GM21717 (cell line): ENCODE measurements around the gene PAGE1.
"Not testable (repeated sequence)": the region's sequence is repeated elsewhere in the genome, so short reads cannot be mapped to it uniquely, and the experiment has no call there.

Experiments used
- ATAC-seq: cut with Tn5 transposase; IDR thresholded peaks from one replicate; pipeline ENCODE4 v1.9.1; 2021; ENCODE audit warnings: mild to moderate bottlenecking, moderate library complexity; ENCODE audit not compliant: unreplicated experiment

The PAGE1 gene, protein sequence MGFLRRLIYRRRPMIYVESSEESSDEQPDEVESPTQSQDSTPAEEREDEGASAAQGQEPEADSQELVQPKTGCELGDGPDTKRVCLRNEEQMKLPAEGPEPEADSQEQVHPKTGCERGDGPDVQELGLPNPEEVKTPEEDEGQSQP

GRCh38 chrX:49695276-49696180 is at the start of gene PAGE1:
PAGE1 (minus strand) TSS chrX:49695984; CDS start chrX:49694770, 1,214 bp downstream.
- ATAC-seq, result no peak

DNA sequence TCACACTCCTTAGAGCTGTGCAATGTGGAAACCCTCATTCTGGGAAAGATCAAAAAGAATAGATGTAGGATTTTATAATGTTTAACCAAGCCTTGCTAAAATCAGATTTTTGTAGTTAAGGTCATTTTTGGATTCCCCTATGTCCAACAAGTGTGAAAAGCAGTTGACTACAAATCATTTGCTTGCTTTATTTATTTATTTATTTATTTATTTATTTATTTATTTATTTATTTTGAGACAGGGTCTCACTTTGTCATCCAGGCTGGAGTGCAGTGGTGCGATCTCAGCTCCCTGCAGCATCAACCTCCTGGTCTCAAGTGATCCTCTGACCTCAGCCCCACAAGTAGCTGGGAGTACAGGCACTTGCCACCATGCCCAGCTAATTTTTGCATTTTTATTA is 45.7 kb upstream of the PAGE1 start:
- ATAC-seq, result not testable (repeated sequence)

GRCh38 chrX:49727847-49728246 is 32.1 kb upstream of the PAGE1 start:
- ATAC-seq, result no peak

- ATAC-seq, result no peak
Measured at GRCh38 chrX:49726966-49727365, 31.2 kb upstream of the PAGE1 start.

DNA sequence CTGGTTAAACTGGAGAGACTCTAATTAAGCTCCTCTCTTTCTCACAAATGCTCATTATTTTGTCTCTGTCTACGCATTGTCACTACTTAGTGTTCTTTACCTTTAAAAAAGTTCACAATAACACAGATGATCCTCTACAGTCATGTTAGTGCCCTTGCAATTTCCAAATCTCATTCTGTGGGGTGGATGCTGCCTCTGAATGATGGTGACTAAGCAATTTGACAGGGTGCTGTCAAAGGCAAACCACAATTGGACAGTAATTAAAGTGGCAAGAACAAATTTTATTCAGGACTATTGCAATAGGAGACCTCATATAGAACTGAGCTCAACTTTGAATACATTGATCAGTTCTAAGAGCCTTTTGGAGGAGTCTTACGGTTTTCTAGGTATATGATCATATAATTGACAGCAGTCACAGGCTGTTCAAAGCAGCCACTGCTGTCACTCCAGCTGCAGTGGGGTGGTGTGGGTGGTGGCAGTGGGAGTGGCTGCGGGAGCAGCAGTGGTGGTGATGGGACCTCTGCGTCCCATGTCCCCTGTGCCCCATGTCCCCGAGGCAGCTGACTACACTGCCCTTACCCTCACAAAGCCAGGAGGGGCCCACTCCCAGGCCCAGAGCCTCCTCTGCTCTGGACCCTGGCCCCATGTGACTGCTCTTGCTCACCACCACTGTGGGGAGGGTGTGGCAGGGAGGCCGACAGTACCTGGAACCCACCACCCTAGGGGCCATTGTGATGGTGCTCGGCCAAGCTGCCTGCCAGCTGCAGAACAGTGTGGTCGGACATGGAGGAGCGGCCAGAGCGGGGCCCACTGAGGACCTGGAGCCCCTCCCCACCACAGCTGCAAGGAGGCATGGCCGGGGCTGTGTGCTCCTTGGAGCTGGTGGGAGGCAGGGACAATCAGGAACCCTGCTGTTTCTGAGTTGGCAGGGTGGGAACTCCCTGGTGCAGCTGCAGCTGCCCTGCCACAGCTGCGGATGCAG is 30.4 kb upstream of the PAGE1 start:
- ATAC-seq, result no peak

DNA sequence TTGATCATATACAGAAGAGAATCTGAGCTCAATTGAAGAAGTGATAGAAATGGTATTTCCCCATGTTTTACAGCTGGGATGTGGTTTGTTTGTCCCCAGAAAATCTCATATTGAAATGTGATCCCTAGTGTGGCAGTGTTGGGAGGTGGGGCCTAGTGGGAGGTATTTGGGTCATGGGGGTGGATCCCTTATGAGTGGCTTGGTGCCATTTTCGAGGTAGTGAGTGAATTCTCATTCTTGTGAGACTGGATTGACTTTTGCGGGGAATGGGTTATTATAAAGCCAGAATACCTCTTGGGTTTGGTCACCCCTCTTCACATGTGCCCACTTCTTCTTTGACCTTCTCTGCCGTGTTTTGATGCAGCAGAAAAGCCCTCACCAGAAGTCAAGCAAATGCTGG is 29.6 kb upstream of the PAGE1 start:
- no peak for ATAC-seq

DNA sequence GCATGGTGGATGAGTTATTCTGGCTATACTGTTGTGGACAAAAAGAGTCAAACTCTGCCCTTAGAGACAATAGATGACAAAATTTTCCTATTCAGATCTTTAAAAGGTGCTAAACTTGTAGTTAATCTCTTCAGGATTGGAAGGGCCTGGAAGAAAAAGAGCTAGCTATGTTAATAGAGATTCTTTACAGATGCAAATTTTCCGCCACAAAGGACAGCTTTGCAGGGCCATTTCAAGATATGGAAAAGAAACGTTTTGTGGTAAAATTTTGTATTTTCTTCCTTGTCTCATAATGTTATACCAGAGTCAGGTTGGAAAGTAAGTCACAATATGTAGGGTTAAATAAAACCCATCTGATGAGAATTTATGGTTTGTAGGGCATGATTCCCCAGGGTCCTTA is 24.3 kb upstream of the PAGE1 start:
- ATAC-seq, result not testable (repeated sequence)

DNA sequence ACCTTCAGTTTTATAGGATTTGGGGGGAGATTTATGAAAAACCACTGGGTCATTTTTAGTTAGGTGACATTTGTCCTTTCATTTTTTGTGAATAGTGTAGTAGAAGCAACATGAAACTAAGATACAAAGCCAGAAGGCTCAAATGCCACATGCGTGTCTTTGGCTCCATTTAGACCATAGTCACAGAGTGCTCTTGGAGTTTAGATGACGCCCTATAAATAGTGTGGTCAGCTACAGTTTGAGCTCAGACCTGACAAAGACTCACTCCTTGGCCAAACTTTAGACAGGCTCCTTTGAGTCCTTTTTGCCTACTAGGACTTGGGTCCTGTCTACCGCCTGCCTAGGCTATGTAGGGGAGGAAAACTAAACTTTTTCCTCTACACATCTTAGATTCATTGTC is 16.8 kb upstream of the PAGE1 start:
- ATAC-seq, result no peak

- no peak for ATAC-seq
Measured at GRCh38 chrX:49710744-49711319, 15.0 kb upstream of the PAGE1 start.

- no peak for ATAC-seq
Measured at GRCh38 chrX:49704691-49705404, 9.1 kb upstream of the PAGE1 start.

- no peak for ATAC-seq
Measured at GRCh38 chrX:49701933-49702332, 6.1 kb upstream of the PAGE1 start.

- no peak for ATAC-seq
Measured at GRCh38 chrX:49701323-49701722, 5.5 kb upstream of the PAGE1 start.

GRCh38 chrX:49675075-49675719 is 20.6 kb downstream of the PAGE1 start:
- ATAC-seq, result no peak

DNA sequence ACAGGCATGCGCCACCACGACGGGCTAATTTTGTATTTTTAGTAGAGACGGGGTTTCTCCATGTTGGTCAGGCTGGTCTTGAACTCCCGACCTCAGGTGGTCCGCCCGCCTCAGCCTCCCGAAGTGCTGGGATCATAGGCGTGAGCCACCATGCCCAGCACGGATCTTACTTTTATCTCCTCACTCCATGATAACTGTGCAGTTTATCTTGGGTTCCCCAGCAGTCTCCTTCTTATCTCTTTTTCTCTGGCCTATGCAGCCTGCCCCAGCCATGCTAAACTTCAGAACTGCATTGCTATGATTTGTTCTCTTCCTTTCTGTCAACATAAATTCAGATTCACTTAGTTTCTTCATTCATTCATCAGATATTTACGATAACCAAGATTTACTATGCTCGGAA is 22.4 kb downstream of the PAGE1 start:
- no peak for ATAC-seq

DNA sequence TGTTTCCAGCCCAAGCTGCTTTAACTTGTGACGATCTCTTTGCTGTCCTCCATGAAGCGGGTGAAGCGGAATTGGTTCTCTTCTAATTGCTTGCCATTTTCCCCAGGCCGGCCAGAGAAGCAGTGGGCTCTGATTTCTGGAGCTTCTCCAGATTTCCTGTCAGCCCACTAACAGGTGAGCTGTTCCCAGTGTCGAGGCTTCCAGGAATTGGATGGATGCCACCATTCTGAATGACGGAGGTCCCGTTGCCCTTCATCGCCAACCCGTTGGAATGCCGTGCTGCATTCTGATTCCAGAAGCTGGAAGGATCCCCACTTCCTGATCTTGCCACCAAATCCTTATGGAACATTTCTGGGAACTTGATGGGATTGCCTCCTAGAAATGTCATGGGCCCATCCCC is 31.0 kb downstream of the PAGE1 start:
- no peak for ATAC-seq

DNA sequence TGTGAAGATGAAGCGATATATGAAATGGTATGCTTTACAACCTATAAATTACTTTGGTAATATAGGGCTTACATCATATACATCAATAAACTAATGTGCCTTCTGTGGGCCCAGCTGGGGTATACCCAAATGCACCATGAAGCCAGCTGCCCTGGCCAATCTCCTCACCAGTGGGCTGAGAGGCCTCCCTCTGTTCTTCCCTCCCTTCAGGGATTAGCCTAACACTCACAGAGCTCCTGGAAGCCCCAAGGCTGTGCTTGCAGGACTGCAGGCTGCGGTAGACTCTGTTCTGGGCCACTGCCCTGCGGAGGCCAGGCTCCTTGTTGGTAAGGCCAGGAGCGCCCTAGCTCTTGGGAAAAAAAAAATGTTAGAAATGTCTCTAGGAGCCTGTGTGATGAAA is 33.9 kb downstream of the PAGE1 start:
- no peak for ATAC-seq

DNA sequence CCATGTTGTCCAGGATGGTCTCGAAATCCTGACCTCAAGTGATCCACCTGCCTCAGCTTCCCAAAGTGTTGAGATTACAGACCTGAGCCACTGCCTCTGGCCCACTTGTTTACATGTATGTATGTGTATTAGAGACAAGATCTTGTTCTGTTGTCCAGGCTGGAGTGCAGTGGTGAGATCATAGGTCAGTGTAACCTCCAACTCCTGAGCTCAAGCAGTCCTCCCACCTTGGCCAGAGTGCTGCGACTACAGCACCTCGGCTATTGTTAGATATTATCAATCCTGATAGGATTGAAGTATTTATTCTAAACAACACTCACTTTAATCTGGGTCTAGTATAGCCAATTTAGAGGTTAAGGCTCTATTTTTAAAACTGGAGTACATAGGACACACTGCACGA is 36.0 kb downstream of the PAGE1 start:
- no peak for ATAC-seq

- ATAC-seq, result no peak
Measured at GRCh38 chrX:49656533-49656932, 39.3 kb downstream of the PAGE1 start.

DNA sequence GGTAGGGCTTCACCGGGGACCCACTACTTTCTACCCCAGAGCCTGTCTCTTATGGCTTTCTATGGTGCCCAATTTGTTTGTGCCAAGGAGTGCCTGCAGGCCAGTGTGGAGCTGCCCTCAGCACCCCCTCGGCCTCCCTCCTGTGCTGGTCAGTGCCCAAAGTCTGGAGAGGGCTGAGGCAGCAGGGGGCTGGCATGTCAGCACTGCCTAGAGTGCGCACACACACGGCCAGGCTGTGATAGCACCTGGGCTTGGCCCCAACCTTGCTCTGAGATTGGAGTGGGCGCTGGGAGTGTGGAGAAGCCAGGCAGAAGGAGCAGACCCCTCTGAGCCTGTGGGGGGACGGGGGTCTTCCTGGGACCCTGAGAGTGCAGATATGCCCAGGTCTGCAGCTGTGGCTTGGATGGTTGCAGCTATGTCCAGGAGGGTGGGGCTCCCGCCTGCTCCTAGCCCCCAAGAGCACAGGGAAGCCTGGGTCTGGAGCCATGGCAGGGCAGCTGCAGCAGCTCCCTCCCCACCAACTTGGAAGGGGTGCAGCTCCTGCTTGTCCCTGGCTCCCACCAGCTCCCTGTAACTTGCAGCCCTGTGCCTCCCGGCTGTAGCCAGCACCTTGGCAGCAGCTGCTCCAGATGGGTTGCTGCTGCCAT is 50.7 kb downstream of the PAGE1 start:
- ATAC-seq, result no peak
